ENCODE data around the gene CNTROB. TPM values are rescaled to one million over a fixed set of nuclear protein-coding genes. Genes with fewer than 3 reads are reported as not detected.
A peak's percentile ranks its signal among the peaks of the same experiment; 100 is the strongest.

CNTROB gene
- total RNA-seq, 2 experiments from 2014 or later = 49.3 to 56.3 TPM

DNA sequence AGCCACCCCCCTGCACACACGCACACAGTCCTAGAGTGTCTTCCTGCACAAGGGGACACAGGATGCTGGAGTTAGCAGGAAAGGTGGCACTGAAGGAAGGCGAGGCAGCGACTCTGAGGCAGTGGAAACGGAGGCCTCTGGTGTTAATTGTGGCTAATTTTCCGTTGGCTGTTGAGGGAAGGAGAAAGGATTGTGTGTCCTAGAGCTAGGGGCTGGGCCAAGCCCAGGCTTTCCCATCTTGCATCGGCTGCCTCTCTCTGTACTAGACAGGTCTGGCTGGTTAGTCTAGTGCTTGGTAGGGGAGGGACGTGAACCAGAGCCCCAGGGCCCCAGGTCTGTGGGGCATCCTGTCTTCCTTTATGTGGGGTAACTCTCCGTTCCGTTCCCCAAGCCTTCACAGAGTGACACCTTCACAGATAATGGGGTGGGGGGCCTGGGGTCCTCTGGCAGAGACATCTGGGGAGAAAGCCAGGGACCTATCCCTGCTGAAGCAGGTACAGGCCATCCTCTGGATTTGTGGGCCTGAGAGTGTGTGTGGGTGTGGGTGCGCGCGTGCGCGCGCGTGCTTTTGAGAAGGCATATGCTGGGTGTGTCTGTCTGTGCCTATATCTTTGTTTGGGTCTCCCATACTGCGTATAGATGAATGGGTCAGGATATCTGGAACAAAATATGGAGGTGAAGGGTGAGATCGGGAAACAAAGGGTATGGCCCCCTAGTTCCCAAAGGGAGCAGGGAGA is 43.7 kb upstream of the CNTROB start, which contains the start of gene CHD3:
Gene CHD3, plus strand, starts transcription at position 606 of the 737 bp plus-strand sequence. CDS start 212 bp downstream, outside the sequence.
- no peak within 1 kb of the TSS for H3K4me3 Mint-ChIP-seq
- no peaks in the 10 kb centered on the region for H3K27me3 Mint-ChIP-seq (ENCODE audit: low read depth)
- no peak within 1 kb of the TSS for H3K27ac Mint-ChIP-seq
- peaks cover 28% of the 10 kb centered on the region for H3K36me3 Mint-ChIP-seq (ENCODE audit: low read depth)
- no peaks in the 10 kb centered on the region for H3K9me3 Mint-ChIP-seq
- CTCF ChIA-PET = interaction anchor here (1.2 to 1.5 kb wide), 2 partner anchors 25 to 27 kb away, joined by 4 read pairs; no protein-coding TSS in a partner anchor
- H3K4me1 Mint-ChIP-seq (ENCODE audit: low read depth) = peaks cover 5% of the 10 kb centered on the region
- intact Hi-C loops (cut with micrococcal nuclease) = loop anchor here (5.0 kb wide), 1 partner anchor 299 kb away; no protein-coding TSS in a partner anchor
- DNase-seq = peak; percentile 61

DNA sequence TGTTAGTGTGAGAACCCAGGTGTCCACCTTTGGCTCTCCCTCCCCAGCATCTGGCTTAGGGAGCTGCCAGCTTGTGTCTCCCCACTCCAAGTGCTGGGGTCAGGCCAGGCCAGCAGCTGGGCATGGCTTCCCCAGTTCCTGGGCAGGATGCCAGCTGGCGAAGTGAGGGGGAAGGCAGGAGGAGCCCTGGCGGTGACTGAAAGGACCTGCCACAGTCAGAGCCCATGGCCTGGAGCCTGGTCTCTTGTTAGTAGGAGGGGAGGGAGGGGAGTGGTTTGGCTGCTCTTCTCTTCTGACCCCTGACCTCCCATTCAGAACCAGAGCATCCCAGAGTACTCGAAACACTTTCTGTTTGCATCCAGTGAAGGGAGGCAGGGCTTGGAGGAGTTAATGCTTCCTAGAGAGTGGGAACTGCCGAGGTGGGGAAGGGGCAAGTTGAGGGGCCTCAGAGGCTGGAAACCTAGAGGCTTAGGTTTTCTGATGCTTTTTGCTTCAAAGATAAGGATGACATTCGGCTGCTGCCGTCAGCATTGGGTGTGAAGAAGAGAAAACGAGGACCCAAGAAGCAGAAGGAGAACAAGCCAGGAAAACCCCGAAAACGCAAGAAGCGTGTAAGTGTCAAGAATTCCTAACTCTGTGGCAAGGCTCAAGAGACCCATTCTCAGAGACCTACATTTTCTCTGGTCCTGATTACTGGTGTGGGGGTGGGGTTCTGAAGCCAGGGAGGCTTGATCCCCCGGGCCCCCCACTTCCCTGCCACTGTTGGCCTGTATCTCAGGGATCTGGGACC is 42.6 kb upstream of the CNTROB start:
- no peak overlapping the region for H3K27ac Mint-ChIP-seq
- CTCF ChIA-PET = interaction anchor here (1.2 to 1.5 kb wide), 2 partner anchors 26 to 28 kb away, joined by 4 read pairs; no protein-coding TSS in a partner anchor
- intact Hi-C loops (cut with micrococcal nuclease) = loop anchor here (5.0 kb wide), 1 partner anchor 298 kb away; no protein-coding TSS in a partner anchor

DNA sequence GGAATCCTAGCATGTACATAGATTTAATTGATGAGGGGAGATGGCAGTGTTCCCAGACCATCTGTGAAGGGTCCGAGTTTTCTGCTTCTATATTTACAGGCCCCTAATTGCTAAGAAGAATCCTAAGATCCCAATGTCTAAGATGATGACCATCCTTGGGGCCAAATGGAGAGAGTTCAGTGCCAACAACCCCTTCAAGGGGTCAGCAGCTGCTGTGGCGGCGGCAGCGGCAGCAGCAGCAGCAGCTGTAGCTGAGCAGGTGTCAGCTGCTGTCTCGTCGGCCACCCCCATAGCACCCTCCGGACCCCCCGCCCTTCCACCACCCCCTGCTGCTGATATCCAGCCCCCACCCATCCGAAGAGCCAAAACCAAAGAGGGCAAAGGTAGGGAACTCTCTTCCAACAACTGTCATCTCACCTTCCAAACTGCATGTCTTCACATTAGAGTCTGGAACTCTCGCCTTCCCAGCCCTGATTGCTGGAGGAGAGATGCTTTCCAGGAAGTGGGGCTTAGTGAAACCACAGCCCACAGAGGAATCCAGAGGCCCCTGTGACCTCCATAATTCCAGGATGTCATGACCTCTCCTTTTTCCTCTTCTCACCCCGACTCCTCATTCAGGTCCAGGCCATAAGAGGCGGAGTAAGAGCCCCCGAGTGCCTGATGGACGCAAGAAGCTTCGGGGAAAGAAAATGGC is 38.7 kb upstream of the CNTROB start:
- CTCF ChIA-PET = interaction anchor here (1.0 kb wide), 1 partner anchor 104 kb away, joined by 3 read pairs; no protein-coding TSS in a partner anchor

More for the DNA sequence above, 42.6 kb upstream of the CNTROB start:
- peak; percentile 52 for DNase-seq
- peaks cover 5% of the 10 kb centered on the region for H3K4me1 Mint-ChIP-seq (ENCODE audit: low read depth)
- H3K27me3 Mint-ChIP-seq (ENCODE audit: low read depth) = no peaks in the 10 kb centered on the region
- H3K9me3 Mint-ChIP-seq = no peaks in the 10 kb centered on the region
- H3K4me3 Mint-ChIP-seq = no peak overlapping the region
- H3K36me3 Mint-ChIP-seq (ENCODE audit: low read depth) = peaks cover 38% of the 10 kb centered on the region

DNA sequence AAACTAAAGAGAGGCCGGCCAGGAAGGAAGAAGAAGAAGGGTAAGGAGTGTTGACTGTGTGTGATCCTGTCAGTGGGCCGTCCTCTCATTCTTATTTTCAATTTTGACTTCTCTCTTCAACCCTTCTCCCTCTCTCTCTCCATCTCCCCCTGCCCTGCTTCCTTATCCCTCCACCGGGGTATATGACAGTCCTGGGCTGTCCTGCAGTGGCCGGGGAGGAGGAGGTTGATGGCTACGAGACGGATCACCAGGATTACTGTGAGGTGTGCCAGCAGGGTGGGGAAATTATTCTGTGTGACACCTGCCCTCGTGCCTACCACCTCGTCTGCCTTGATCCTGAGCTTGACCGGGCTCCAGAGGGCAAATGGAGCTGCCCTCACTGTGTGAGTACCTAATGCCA is 37.8 kb upstream of the CNTROB start:
- no peak overlapping the region for H3K4me3 Mint-ChIP-seq
- intact Hi-C loops (cut with micrococcal nuclease) = no loop called here
- DNase-seq = no peak
- H3K4me1 Mint-ChIP-seq (ENCODE audit: low read depth) = peaks cover 20% of the 10 kb centered on the region
- CTCF ChIA-PET = interaction anchor here (1.0 kb wide), 1 partner anchor 103 kb away, joined by 3 read pairs; no protein-coding TSS in a partner anchor
- H3K27ac Mint-ChIP-seq = no peak overlapping the region
- H3K9me3 Mint-ChIP-seq = no peaks in the 10 kb centered on the region
- H3K36me3 Mint-ChIP-seq (ENCODE audit: low read depth) = peaks cover 67% of the 10 kb centered on the region
- H3K27me3 Mint-ChIP-seq (ENCODE audit: low read depth) = no peaks in the 10 kb centered on the region

More for the DNA sequence above, 38.7 kb upstream of the CNTROB start:
- H3K27ac Mint-ChIP-seq = no peak overlapping the region
- intact Hi-C loops (cut with micrococcal nuclease) = no loop called here
- DNase-seq = no peak
- peaks cover 59% of the 10 kb centered on the region for H3K36me3 Mint-ChIP-seq (ENCODE audit: low read depth)
- H3K4me1 Mint-ChIP-seq (ENCODE audit: low read depth) = peaks cover 20% of the 10 kb centered on the region
- no peaks in the 10 kb centered on the region for H3K9me3 Mint-ChIP-seq
- H3K27me3 Mint-ChIP-seq (ENCODE audit: low read depth) = no peaks in the 10 kb centered on the region
- H3K4me3 Mint-ChIP-seq = no peak overlapping the region

DNA sequence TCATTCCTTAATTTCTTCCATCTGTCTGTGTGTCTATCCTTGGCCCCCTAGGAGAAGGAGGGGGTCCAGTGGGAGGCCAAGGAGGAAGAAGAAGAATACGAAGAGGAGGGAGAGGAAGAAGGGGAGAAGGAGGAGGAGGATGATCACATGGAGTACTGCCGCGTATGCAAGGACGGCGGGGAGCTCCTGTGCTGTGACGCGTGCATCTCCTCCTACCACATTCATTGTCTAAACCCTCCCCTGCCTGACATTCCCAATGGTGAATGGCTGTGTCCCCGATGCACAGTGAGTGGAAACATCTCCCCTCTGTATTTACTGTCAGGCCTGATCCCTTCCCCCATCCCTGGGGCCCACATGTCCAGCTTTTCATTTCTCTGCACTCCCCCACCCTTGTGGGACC is 37.1 kb upstream of the CNTROB start:
- intact Hi-C loops (cut with micrococcal nuclease) = no loop called here
- no peaks in the 10 kb centered on the region for H3K9me3 Mint-ChIP-seq
- H3K36me3 Mint-ChIP-seq (ENCODE audit: low read depth) = peaks cover 70% of the 10 kb centered on the region
- CTCF ChIA-PET = no interaction called here
- no peaks in the 10 kb centered on the region for H3K27me3 Mint-ChIP-seq (ENCODE audit: low read depth)
- peaks cover 20% of the 10 kb centered on the region for H3K4me1 Mint-ChIP-seq (ENCODE audit: low read depth)
- peak overlapping the region; percentile 27 for H3K27ac Mint-ChIP-seq
- no peak for DNase-seq
- no peak overlapping the region for H3K4me3 Mint-ChIP-seq

DNA sequence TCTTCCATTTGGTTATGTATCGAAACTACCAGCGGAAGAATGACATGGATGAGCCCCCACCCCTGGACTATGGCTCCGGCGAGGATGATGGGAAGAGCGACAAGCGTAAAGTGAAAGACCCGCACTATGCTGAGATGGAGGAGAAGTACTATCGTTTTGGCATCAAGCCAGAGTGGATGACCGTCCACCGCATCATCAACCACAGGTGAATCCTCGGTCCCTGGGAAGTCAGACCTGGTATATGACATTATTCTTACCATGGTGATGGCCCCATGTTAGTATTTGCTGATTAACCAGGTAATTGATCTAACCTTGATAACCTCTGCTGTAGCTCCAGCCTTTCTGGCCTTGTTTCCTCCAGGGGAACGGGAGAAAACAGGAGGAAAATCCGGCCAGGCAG is 34.9 kb upstream of the CNTROB start:
- CTCF ChIA-PET = interaction anchor here (1.2 to 2.1 kb wide), 4 partner anchors 10 to 62 kb away, joined by 3 to 14 read pairs (median 4); no protein-coding TSS in a partner anchor

DNA sequence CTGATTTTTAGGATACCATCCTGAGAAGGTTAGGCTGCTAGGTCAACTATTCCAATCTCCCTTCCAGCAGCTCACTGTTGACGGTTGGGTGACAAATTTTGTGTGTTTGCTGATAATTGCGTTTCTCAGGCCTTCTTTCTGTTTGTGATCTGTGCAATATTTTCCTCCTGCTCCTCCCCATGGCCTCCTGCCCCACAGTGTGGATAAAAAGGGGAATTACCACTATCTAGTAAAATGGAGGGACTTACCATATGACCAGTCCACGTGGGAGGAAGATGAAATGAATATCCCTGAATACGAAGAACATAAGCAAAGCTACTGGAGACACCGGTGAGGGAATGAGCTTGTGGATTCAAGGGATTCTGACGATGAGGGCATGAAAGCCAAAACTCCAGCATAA is 34.2 kb upstream of the CNTROB start:
- CTCF ChIA-PET = interaction anchor here (1.2 to 2.1 kb wide), 7 partner anchors 10 to 92 kb away, joined by 3 to 14 read pairs (median 5); no protein-coding TSS in a partner anchor
- peaks cover 15% of the 10 kb centered on the region for H3K4me1 Mint-ChIP-seq (ENCODE audit: low read depth)
- intact Hi-C loops (cut with micrococcal nuclease) = no loop called here
- peak overlapping the region; percentile 60 for H3K27ac Mint-ChIP-seq
- no peaks in the 10 kb centered on the region for H3K27me3 Mint-ChIP-seq (ENCODE audit: low read depth)
- H3K9me3 Mint-ChIP-seq = no peaks in the 10 kb centered on the region
- peaks cover 72% of the 10 kb centered on the region for H3K36me3 Mint-ChIP-seq (ENCODE audit: low read depth)
- no peak overlapping the region for H3K4me3 Mint-ChIP-seq
- peak; percentile 18 for DNase-seq

More for the DNA sequence above, 34.9 kb upstream of the CNTROB start:
- H3K9me3 Mint-ChIP-seq = no peaks in the 10 kb centered on the region
- no peaks in the 10 kb centered on the region for H3K27me3 Mint-ChIP-seq (ENCODE audit: low read depth)
- peak overlapping the region; percentile 60 for H3K27ac Mint-ChIP-seq
- no peak overlapping the region for H3K4me3 Mint-ChIP-seq
- H3K36me3 Mint-ChIP-seq (ENCODE audit: low read depth) = peaks cover 68% of the 10 kb centered on the region
- peaks cover 15% of the 10 kb centered on the region for H3K4me1 Mint-ChIP-seq (ENCODE audit: low read depth)
- intact Hi-C loops (cut with micrococcal nuclease) = no loop called here
- DNase-seq = no peak

DNA sequence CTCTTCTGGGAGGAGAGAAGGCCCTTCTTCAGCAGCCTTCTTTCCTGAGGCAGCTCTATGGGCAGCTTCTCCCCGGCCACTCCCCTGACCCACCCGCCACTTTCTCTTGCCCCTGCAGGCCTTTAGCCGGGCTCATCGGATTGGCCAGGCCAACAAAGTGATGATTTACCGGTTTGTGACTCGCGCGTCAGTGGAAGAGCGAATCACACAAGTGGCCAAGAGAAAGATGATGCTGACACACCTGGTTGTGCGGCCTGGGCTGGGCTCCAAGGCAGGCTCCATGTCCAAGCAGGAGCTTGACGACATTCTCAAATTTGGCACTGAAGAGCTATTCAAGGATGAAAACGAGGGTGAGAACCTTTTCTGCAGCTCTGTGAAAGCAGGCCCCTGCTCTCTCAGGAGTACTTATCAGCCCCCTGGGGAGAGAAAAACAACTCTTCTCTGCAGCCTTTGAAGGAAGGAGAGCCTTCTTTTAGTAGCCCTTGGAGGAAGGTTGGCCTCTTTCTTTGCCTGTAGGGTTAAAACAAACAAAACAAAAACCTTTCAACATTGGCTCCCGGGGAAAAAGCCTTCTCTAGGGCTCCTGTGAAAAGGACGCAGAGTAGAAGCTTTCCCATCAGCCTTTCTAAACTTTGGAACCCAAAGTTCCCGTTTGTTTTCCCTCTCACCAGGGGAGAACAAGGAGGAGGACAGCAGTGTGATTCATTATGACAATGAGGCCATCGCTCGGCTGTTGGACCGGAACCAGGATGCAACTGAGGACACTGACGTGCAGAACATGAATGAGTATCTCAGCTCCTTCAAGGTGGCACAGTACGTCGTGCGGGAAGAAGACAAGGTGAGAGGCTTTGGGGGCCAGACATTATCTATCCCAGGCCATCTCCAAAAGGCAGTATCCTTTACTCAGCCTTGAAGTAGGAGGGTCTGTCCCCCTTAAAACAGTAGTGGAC is 28.6 kb upstream of the CNTROB start:
- H3K36me3 Mint-ChIP-seq (ENCODE audit: low read depth) = peaks cover 66% of the 10 kb centered on the region
- H3K4me1 Mint-ChIP-seq (ENCODE audit: low read depth) = no peaks in the 10 kb centered on the region
- H3K27me3 Mint-ChIP-seq (ENCODE audit: low read depth) = no peaks in the 10 kb centered on the region
- H3K27ac Mint-ChIP-seq = no peak overlapping the region
- DNase-seq = no peak
- H3K4me3 Mint-ChIP-seq = no peak overlapping the region
- intact Hi-C loops (cut with micrococcal nuclease) = no loop called here
- CTCF ChIA-PET = interaction anchor here (1.4 kb wide), 1 partner anchor 15 kb away, joined by 3 read pairs; no protein-coding TSS in a partner anchor
- no peaks in the 10 kb centered on the region for H3K9me3 Mint-ChIP-seq

DNA sequence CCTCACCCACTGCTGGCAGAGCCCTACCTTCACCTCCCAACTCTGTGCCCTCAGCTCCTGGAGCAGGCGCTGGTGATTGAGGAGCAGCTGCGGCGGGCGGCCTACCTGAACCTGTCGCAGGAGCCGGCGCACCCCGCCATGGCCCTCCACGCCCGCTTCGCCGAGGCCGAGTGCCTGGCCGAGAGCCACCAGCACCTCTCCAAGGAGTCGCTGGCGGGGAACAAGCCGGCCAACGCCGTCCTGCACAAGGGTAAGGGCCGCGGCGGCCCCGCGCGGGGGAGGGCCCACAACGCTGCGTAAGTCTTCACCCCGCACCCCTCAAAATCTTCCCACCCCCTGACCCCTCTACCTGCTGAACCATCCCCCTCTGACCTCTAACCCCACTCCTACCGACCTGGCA is 22.9 kb upstream of the CNTROB start:
- CTCF ChIA-PET = no interaction called here
- Mint-ChIP-seq H3K36me3 (ENCODE audit: low read depth) (peaks cover 45% of the 10 kb centered on the region), H3K9me3 (no peaks in the 10 kb centered on the region), H3K27ac (no peak overlapping the region), H3K27me3 (ENCODE audit: low read depth) (no peaks in the 10 kb centered on the region), H3K4me1 (ENCODE audit: low read depth) (peaks cover 9% of the 10 kb centered on the region), H3K4me3 (no peak overlapping the region)
- intact Hi-C loops (cut with micrococcal nuclease) = no loop called here
- DNase-seq = no peak

DNA sequence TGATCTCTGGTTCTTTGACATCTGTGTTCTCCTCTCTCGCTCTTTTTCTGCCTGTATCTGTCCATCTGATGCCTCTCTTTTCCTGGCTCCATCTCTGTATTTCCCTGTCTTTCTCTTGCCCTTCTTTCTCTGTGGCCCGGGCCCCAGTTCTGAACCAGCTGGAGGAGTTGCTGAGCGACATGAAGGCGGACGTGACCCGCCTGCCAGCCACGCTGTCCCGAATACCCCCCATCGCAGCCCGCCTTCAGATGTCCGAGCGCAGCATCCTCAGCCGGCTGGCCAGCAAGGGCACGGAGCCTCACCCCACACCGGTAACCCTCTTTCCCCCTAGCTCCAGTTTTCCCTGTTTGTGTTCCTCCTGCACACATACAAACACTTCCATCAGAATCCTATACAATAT is 21.7 kb upstream of the CNTROB start:
- H3K9me3 Mint-ChIP-seq = no peaks in the 10 kb centered on the region
- DNase-seq = no peak
- H3K27me3 Mint-ChIP-seq (ENCODE audit: low read depth) = no peaks in the 10 kb centered on the region
- H3K4me3 Mint-ChIP-seq = no peak overlapping the region
- peaks cover 33% of the 10 kb centered on the region for H3K36me3 Mint-ChIP-seq (ENCODE audit: low read depth)
- CTCF ChIA-PET = interaction anchor here (0.6 to 0.8 kb wide), 2 partner anchors 39 to 78 kb away, joined by 3 read pairs; no protein-coding TSS in a partner anchor
- peaks cover 19% of the 10 kb centered on the region for H3K4me1 Mint-ChIP-seq (ENCODE audit: low read depth)
- intact Hi-C loops (cut with micrococcal nuclease) = no loop called here
- peak overlapping the region; percentile 11 for H3K27ac Mint-ChIP-seq

DNA sequence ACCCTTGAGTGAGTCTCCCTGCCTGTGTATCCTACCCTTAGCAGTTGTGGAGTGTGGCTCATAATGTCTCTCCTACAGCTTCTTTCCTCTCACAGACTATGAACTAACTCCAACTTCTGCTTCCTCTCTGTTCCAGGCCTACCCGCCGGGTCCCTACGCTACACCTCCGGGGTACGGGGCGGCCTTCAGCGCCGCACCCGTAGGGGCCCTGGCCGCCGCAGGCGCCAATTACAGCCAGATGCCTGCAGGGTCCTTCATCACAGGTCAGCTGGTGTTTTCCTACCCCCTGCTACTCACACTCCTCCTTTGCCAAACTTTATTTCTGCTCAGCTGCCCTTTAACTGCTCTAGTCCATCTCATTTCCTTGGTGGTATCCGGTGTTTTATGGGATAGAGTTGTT is 21.3 kb upstream of the CNTROB start:
- Mint-ChIP-seq H3K4me1 (ENCODE audit: low read depth) (peaks cover 23% of the 10 kb centered on the region), H3K4me3 (no peak overlapping the region), H3K9me3 (no peaks in the 10 kb centered on the region), H3K27ac (peak overlapping the region; percentile 38), H3K27me3 (ENCODE audit: low read depth) (no peaks in the 10 kb centered on the region), H3K36me3 (ENCODE audit: low read depth) (peaks cover 31% of the 10 kb centered on the region)
- no peak for DNase-seq
- intact Hi-C loops (cut with micrococcal nuclease) = no loop called here
- CTCF ChIA-PET = interaction anchor here (0.6 to 0.8 kb wide), 2 partner anchors 40 to 78 kb away, joined by 3 read pairs; no protein-coding TSS in a partner anchor
